Heart right ventricle (tissue), 16 donors: ENCODE data around the gene INHBC. TPM values are rescaled to one million over a fixed set of nuclear protein-coding genes. Genes with fewer than 3 reads are reported as not detected.

Experiments
- ATAC-seq, 8 donors: fragments of 200-7000 bp; cut with Tn5 transposase; one replicate each; pipeline ENCODE4 v1.9.1; 2020; ENCODE audit warnings: mild to moderate bottlenecking in 8 of 8, moderate library complexity in 8 of 8, moderate number of reproducible peaks in 1 of 8
- DNase-seq, 2 donors: peaks; one replicate each; pipeline ENCODE4 v3.0.0-alpha.2; 2020
- H3K27ac ChIP-seq, 10 donors: fragments of 200-600 bp; sonication (generic) in 2 of 10; one replicate each; pipeline versions ENCODE4 v1.5.0 to v1.8.0; 2020 to 2022; ENCODE audit warnings: mild to moderate bottlenecking in 3 of 10
- H3K27me3 ChIP-seq, 7 donors: fragments of 200-600 bp; one replicate each; pipeline ENCODE4 v1.8.0; 2021 to 2022; ENCODE audit warnings: mild to moderate bottlenecking in 2 of 7
- H3K36me3 ChIP-seq, 9 donors: fragments of 200-600 bp; sonication (generic) in 1 of 9; one replicate each; pipeline versions ENCODE4 v1.5.0 to v1.8.0; 2020 to 2022; ENCODE audit warnings: mild to moderate bottlenecking in 2 of 9
- H3K4me1 ChIP-seq, 9 donors: fragments of 200-600 bp; sonication (generic) in 1 of 9; one replicate each; pipeline versions ENCODE4 v1.5.0 to v1.8.0; 2020 to 2022; ENCODE audit warnings: mild to moderate bottlenecking in 4 of 9
- H3K4me3 ChIP-seq, 10 donors: fragments of 200-600 bp; sonication (generic) in 2 of 10; one replicate each; pipeline versions ENCODE4 v1.5.0 to v1.8.0; 2020 to 2022; ENCODE audit warnings: mild to moderate bottlenecking in 7 of 10, moderate library complexity in 2 of 10
- H3K9me3 ChIP-seq, 11 donors: fragments of 200-600 bp in 10 of 11; sonication (generic) in 2 of 11; one replicate each; pipeline versions ENCODE4 v1.5.0 to v1.8.0; 2013 to 2022; ENCODE audit warnings: mild to moderate bottlenecking in 2 of 11, control low read depth in 1 of 11, moderate library complexity in 1 of 11
- WGBS, 2 donors: extraction: QIAGEN DNeasy Blood & Tissue Kit; methylation state at CpG; one replicate each; pipeline ENCODE4 v1.1.7; 2013; ENCODE audit warnings: inconsistent platforms in 1 of 2; 5-methylcytosine and 5-hydroxymethylcytosine counted together
- intact Hi-C, 10 donors: fragments of 100-400 bp; cut with DNase I; formaldehyde crosslinking; loops; one replicate each; pipeline versions ENCODE4 v1.11.1 to v1.14.2; 2022
- polyA plus RNA-seq, 2 donors: library from polyadenylated mRNA; stranded (reverse); fragments of 200-250 nt; gene quantifications; one replicate each; pipeline ENCODE4 v1.2.3, GENCODE V29; 2013
- total RNA-seq, 10 donors: library from RNA; stranded (reverse); fragmentation: NEBNext Ultra II Directional in 3 of 10; extraction: Animal tissue kit (Norgen Biotek cat#: 25700) in 3 of 10; gene quantifications; one replicate each; pipeline versions ENCODE4 v1.2.1 to v1.2.4, GENCODE V29; 2021 to 2023
- TF ChIP-seq, protein P1 (sequence below), 9 donors: fragments of 200-600 bp; sonication (generic) in 2 of 9; IDR thresholded peaks; one replicate each; pipeline versions ENCODE4 v1.5.0 to v1.8.0; 2021 to 2022; ENCODE audit warnings: antibody characterized with exemption in 9 of 9, mild to moderate bottlenecking in 5 of 9, moderate library complexity in 1 of 9
- donor health status: Arrhythmogenic right ventricular cardiomyopathy.
- donor health status: ischemic (EF 13 %, LVEDD 7.1; RV severe dilation, severe dysfunction).
- donor health status: healthy with polysubstance abuse.
- donor health status: DM: no; HTN: yes; CAD: no.
- donor health status: DM: no; HTN: no; CAD: no.
- donor health status: ischemic (EF 25% LVEDD 6.9; RV normal size, moderate dysfunction).
- donor health status: ischemic (EF 25% LVEDD 5.7; RV mildly dilated, moderate dysfunction).
- donor health status: healthy.
- donor health status: DM: yes; HTN: yes; CAD: no.
- donor health status: Ischemic cardiomyopathy.
- donor health status: ischemic (EF 35%, LVEDD 5.7; RV mildly dilated, moderate dysfunction).
- donor health status: nonischemic (EF 11% LVEDD 7.7; RV severe dilation, severe dysfunction).
- donor health status: DM: yes; HTN: yes; CAD: no.
- donor health status: PGD.
- donor health status: ischemic (EF 29% LVEDD 5.4; RV normal size, mild dysfunction).
- donor health status: nonischemic (EF 23%, LVEDD 6.1; RV moderate dilation, normal function).

INHBC gene
- total and polyA plus RNA-seq, 12 donors = 0.03 to 0.13 TPM; not detected in 10

DNA sequence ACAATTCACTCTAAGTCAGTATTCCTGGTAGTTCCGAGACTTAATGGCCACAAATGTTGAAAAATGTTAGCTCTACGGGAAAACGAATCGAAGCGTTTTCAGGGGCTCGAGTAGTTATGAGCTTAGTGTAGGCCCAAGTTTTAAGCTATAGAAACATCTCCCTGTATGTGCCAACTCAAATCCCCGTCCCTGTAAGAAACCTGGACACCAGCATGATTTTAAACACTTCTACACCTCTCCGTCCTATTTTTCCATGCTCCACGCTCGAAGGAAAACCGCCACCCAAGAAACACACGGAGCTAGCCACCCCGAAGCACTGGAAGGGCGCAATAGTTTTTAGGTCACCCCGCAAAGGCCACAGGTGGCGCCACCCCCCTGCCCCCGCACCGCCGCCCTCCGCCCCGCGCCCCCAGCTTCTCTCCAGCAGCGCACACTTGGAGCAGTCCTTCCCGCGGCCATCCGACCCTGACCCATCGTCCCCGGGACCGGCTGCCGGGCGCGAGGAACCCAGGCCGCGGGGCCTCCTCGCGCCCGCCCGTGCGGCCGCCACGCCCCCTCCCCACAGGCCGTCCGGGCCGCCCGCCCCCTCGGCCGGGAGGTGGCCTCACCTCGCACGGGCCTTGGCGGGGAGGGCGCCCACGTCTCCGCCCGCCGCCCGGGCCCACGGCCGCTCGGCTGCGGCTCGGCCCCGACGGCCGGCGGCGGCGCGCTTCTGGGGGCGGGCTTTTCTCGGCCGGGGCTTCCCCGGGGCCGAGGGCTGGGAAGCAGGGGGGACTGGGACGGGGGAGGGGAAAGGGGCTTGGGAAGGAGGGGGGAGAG is 4.3 kb upstream of the INHBC start:
- peak overlapping the region; percentile 42 to 80 (median 66) for H3K4me3 ChIP-seq
- peaks cover 0 to 8% (median 0%) of the 10 kb centered on the region in 9 donors for H3K36me3 ChIP-seq
- H3K9me3 ChIP-seq = no peaks in the 10 kb centered on the region
- 1% methylated on average over 56 to 74 of the region's 74 CpGs for WGBS, 2 donors
- DNase-seq (peak; percentile 48 to 55), ATAC-seq (peak; percentile 64 to 86 (median 74))
- no peaks in the 10 kb centered on the region for H3K27me3 ChIP-seq
- H3K27ac ChIP-seq = peak overlapping the region; percentile 85 to 98 (median 94)
- intact Hi-C loops = loop anchor here in 2 of 10 donors (2.0 kb wide), 1 partner anchor 22 kb away; no protein-coding TSS in a partner anchor
- peaks cover 0 to 24% (median 15%) of the 10 kb centered on the region in 9 donors for H3K4me1 ChIP-seq
- TF ChIP-seq, protein P1, sequence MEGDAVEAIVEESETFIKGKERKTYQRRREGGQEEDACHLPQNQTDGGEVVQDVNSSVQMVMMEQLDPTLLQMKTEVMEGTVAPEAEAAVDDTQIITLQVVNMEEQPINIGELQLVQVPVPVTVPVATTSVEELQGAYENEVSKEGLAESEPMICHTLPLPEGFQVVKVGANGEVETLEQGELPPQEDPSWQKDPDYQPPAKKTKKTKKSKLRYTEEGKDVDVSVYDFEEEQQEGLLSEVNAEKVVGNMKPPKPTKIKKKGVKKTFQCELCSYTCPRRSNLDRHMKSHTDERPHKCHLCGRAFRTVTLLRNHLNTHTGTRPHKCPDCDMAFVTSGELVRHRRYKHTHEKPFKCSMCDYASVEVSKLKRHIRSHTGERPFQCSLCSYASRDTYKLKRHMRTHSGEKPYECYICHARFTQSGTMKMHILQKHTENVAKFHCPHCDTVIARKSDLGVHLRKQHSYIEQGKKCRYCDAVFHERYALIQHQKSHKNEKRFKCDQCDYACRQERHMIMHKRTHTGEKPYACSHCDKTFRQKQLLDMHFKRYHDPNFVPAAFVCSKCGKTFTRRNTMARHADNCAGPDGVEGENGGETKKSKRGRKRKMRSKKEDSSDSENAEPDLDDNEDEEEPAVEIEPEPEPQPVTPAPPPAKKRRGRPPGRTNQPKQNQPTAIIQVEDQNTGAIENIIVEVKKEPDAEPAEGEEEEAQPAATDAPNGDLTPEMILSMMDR (IDR thresholded peaks at IDR 0.05) = peak in 5 of 9 donors; percentile 15 to 40 (median 34)

DNA sequence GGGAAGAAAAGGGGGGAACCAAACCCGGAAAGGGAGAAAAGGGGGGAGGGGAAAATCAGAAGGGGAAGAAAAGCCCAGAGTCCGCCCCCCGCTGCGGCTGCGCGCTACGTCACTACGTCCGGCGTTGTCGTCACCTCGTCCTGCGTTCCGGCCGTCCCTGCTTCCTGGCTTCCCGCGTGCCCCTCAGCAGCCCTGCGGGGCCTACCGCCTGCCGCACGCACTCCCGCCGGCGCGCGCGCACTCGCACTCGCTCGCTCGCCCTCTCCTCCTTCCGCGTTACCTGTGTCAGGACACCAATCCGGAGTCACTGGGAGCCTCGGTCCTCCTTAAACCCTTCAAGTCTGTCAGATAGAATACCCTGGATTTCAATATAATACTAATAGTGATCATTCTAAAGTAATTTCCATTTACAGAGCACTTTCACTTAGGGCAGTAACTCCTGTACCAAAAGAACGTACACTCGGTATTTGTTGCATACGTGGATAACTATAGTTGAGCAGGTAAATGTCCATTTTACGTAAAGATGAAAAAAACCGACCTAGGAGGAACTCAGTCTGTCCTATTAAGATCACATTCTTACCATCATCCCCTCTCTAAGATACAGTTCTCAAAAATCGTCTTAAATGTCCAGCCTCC is 3.5 kb upstream of the INHBC start, which contains the start of gene R3HDM2:
TSS of gene R3HDM2 (minus strand) at position 113 of the 636 bp plus-strand sequence. CDS start 120,615 bp downstream, outside the sequence.
- peak; percentile 96 to 99 (median 98) for ATAC-seq
- intact Hi-C loops = loop anchor here in 2 of 10 donors (2.0 kb wide), 1 partner anchor 22 kb away; no protein-coding TSS in a partner anchor
- TF ChIP-seq, protein P1 (IDR thresholded peaks at IDR 0.05) = no peak

DNA sequence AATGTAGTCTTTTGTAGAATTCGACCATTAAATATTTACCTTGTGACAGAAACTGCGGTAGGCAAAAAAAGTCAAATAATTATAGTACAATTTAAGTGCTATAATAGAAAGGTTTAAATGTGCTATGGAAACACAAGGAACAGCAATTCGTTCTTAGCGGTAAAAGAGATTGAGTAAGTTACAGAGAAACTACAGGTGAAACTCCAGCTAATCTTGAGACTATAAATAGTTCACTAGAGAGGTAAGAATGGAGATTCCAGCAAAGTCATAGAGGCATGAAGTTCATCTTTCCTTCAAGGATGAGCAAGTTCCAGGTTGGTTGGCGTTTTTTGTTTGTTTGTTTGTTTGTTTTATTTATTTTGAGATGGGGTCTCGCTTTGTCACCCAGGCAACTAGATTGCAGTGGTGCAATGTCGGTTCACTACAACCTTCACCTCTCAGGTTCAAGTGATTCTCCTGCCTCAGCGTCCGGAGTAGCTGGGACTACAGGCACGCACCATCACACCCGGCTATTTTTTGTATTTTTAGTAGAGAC is 2.9 kb upstream of the INHBC start:
- no peak for DNase-seq
- H3K36me3 ChIP-seq = no peaks in the 10 kb centered on the region
- no peak for ATAC-seq
- H3K4me3 ChIP-seq = peak overlapping the region in 6 of 10 donors; percentile 42 to 80 (median 66)
- H3K27me3 ChIP-seq = no peaks in the 10 kb centered on the region
- H3K27ac ChIP-seq = peak overlapping the region; percentile 85 to 98 (median 94)
- no peaks in the 10 kb centered on the region for H3K9me3 ChIP-seq
- intact Hi-C loops = loop anchor here in 2 of 10 donors (2.0 kb wide), 1 partner anchor 21 kb away; no protein-coding TSS in a partner anchor
- peaks cover 0 to 24% (median 15%) of the 10 kb centered on the region in 9 donors for H3K4me1 ChIP-seq
- TF ChIP-seq, protein P1 (IDR thresholded peaks at IDR 0.05) = no peak
- WGBS, 2 donors = 91 to 96% methylated on average over 11 of the region's 11 CpGs

More for the DNA sequence above, 3.5 kb upstream of the INHBC start, which contains the start of gene R3HDM2:
- 3% methylated on average over 35 to 41 of the region's 41 CpGs for WGBS, 2 donors
- DNase-seq = peak; percentile 96
- Histone ChIP-seq H3K9me3 (no peaks in the 10 kb centered on the region), H3K4me1 (peaks cover 0 to 24% (median 15%) of the 10 kb centered on the region in 9 donors), H3K36me3 (peaks cover 0 to under 1% (median 0%) of the 10 kb centered on the region in 9 donors), H3K4me3 (peak within 1 kb of the TSS; percentile 42 to 80 (median 66)), H3K27me3 (no peaks in the 10 kb centered on the region), H3K27ac (peak within 1 kb of the TSS; percentile 85 to 98 (median 94))

DNA sequence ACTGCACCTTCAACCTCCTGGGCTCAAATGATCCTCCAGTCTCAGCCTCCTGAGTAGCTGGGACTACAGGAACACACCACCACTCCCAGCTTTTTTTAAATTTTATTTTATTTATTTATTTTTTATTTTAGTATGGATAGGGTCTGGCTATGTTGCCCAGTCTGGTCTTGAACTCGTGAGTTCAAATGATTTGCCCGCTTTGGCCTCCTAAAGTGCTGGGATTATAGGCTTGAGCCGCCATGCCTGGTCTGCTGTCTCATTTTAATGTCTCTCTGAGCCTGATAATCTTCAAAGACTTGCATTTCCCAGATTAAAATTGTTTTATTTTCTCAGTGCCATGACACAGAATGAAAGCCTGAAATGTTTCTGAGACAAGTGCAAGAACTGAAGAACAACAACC is 1.2 kb upstream of the INHBC start:
- intact Hi-C loops = no loop called here
- DNase-seq = no peak
- Histone ChIP-seq H3K36me3 (no peaks in the 10 kb centered on the region), H3K27ac (no peak overlapping the region), H3K27me3 (no peaks in the 10 kb centered on the region), H3K9me3 (no peaks in the 10 kb centered on the region), H3K4me3 (no peak overlapping the region), H3K4me1 (peaks cover 0 to 24% (median 15%) of the 10 kb centered on the region in 9 donors)
- ATAC-seq = no peak
- TF ChIP-seq, protein P1 (IDR thresholded peaks at IDR 0.05) = no peak
- 81 to 84% methylated on average over 3 of the region's 3 CpGs for WGBS, 2 donors
